OCI-LY7 (cell line): Measurements from ENCODE around the gene TSPAN1. TPM values are rescaled to one million over a fixed set of nuclear protein-coding genes. Genes with fewer than 3 reads are reported as not detected.
"Not testable (repeated sequence)": the region's sequence is repeated elsewhere in the genome, so short reads cannot be mapped to it uniquely, and the experiment has no call there.

Experiments used
- BruUV-seq: library from RNA; stranded (reverse); fragments of 400-500 nt; replicated peaks from 2 replicates; lab custom pipeline; 2021; lab: Mats Ljungman, UMichigan
- CTCF ChIA-PET: fragments of 300-600 bp; sonication (Branson Sonifier 250); formaldehyde crosslinking; loops from one replicate; lab custom pipeline; 2022; ENCODE audit warnings: antibody characterized with exemption; ENCODE audit not compliant: unreplicated experiment; lab: Charles Lee
- POLR2A ChIA-PET: fragments of 300-600 bp; sonication (Branson Sonifier 250); formaldehyde crosslinking; loops from one replicate; lab custom pipeline; 2022; ENCODE audit warnings: antibody characterized with exemption; lab: Charles Lee
- DNase-seq: peaks from one replicate; pipeline ENCODE4 v3.0.0-alpha.2; 2015; ENCODE audit warnings: low spot score
- H2AFZ ChIP-seq: fragments of 200-600 bp; sonication (generic), shearing (Covaris generic); 2 replicates; pipeline ENCODE4 v1.6.1; 2014; ENCODE audit warnings: mild to moderate bottlenecking, antibody characterized with exemption, low read length, moderate library complexity
- H3K27ac ChIP-seq: fragments of 200-600 bp; sonication (generic); 2 replicates; pipeline ENCODE4 v1.5.1; 2014; ENCODE audit warnings: mixed run types, low read depth, mild to moderate bottlenecking, moderate library complexity, low read length, inconsistent platforms; ENCODE audit not compliant: poor library complexity, severe bottlenecking
- H3K36me3 ChIP-seq: fragments of 200-600 bp; sonication (generic); 2 replicates; pipeline ENCODE4 v1.6.1; 2014; ENCODE audit warnings: mild to moderate bottlenecking, antibody characterized with exemption, low read length, moderate library complexity, mixed read lengths; ENCODE audit not compliant: insufficient read depth
- H3K4me1 ChIP-seq: fragments of 200-600 bp; sonication (generic); 2 replicates; pipeline ENCODE4 v1.5.1; 2014; ENCODE audit warnings: mild to moderate bottlenecking, low read length; ENCODE audit not compliant: insufficient read depth, poor library complexity, severe bottlenecking
- H3K4me2 ChIP-seq: fragments of 200-600 bp; sonication (generic); 2 replicates; pipeline ENCODE4 v1.6.1; 2014; ENCODE audit warnings: mild to moderate bottlenecking, low read length
- H3K4me3 ChIP-seq: fragments of 200-600 bp; sonication (generic); 2 replicates; pipeline ENCODE4 v1.5.1; 2014; ENCODE audit warnings: mild to moderate bottlenecking, low read depth, low read length; ENCODE audit not compliant: poor library complexity, severe bottlenecking
- H3K79me2 ChIP-seq: fragments of 200-600 bp; sonication (generic); 2 replicates; pipeline ENCODE4 v1.6.1; 2016; ENCODE audit warnings: low read depth, mild to moderate bottlenecking, low read length, moderate library complexity, mixed read lengths; ENCODE audit not compliant: insufficient read depth
- H3K9me2 ChIP-seq: fragments of 200-600 bp; sonication (generic); 2 replicates; pipeline ENCODE4 v1.6.1; 2016; ENCODE audit warnings: mild to moderate bottlenecking, low read length, mixed read lengths; ENCODE audit not compliant: insufficient read depth
- H3K9me3 ChIP-seq: fragments of 200-600 bp; sonication (generic); 2 replicates; pipeline ENCODE4 v1.6.1; 2014; ENCODE audit warnings: mild to moderate bottlenecking, mixed run types, low read length, mixed read lengths
- H4K20me1 ChIP-seq: fragments of 200-600 bp; sonication (generic); 2 replicates; pipeline ENCODE4 v1.6.1; 2014; ENCODE audit warnings: mild to moderate bottlenecking, antibody characterized with exemption, low read length, moderate library complexity, mixed read lengths; ENCODE audit not compliant: insufficient read depth
- CTCF ChIP-seq: fragments of 200-600 bp; sonication (generic); conservative IDR thresholded peaks from 2 replicates; pipeline ENCODE4 v1.5.1; 2014; ENCODE audit warnings: mild to moderate bottlenecking, antibody characterized with exemption, low read length, moderate library complexity, mixed read lengths
- EZH2phosphoT487 ChIP-seq: fragments of 200-600 bp; sonication (generic); IDR thresholded peaks from 2 replicates; pipeline ENCODE4 v1.6.1; 2018; ENCODE audit warnings: low read depth, borderline replicate concordance, mild to moderate bottlenecking, mixed run types, antibody characterized with exemption, low read length, moderate library complexity, mixed read lengths
- intact Hi-C: fragments of 100-400 bp; cut with micrococcal nuclease; formaldehyde crosslinking; loops from one replicate; pipeline ENCODE4 v1.10.0; 2022; ENCODE audit not compliant: unreplicated experiment
- small RNA-seq: library from RNA; depleted of rRNA; stranded (forward); fragments of <200 nt; gene quantifications from one replicate; pipeline ENCODE3, GENCODE V24; 2014
- total RNA-seq, 2 experiments: library from RNA; depleted of rRNA in 1 of 2; stranded (reverse); fragments of >200 nt in 1 of 2; shearing (Covaris generic) in 1 of 2; gene quantifications; 2 replicates each; pipeline ENCODE4 v1.2.3, GENCODE V29; 2014 to 2022

Gene TSPAN1
- total RNA-seq, 2 experiments from 2014 or later: not detected

DNA sequence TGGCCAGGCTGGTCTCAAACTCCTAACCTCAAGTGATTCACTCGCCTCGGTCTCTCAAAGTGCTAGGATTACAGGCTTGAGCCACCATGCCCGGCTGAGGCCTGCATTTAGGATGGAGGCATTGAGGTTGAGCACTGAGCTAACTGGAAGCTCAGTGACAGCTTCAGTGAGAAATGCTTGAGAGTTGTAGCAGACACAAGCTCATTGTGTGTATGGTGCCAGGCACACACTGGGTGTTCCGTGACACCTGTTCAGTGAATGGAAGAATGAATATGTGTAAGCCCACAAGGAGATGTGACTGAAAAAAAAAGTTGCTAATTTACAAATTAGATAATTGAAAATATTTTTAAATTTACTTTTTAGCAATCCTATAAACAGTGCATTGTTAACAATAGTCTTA, 50.1 kb downstream of the TSPAN1 start:
- intact Hi-C loops: loop anchor here (10.0 kb wide), 1 partner anchor 610 kb away; no protein-coding TSS in a partner anchor
- H3K36me3 ChIP-seq: no peaks in the 10 kb centered on the region
- H3K4me3 ChIP-seq: no peak overlapping the region
- no peak overlapping the region for H3K4me2 ChIP-seq
- H3K9me3 ChIP-seq: no peaks in the 10 kb centered on the region
- no peaks in the 10 kb centered on the region for H4K20me1 ChIP-seq
- TF ChIP-seq EZH2phosphoT487 (no peak), CTCF (no peak)
- H3K79me2 ChIP-seq: no peaks in the 10 kb centered on the region
- ChIA-PET POLR2A (interaction anchor here (0.6 to 1.6 kb wide), 4 partner anchors 8 to 182 kb away, joined by 3 to 6 read pairs (median 3); no protein-coding TSS in a partner anchor), CTCF (interaction anchor here (0.8 to 1.9 kb wide), 3 partner anchors 20 to 44 kb away, joined by 3 to 10 read pairs (median 7); no protein-coding TSS in a partner anchor)
- H3K9me2 ChIP-seq: no peaks in the 10 kb centered on the region
- no peak for DNase-seq
- peaks cover 18% of the 10 kb centered on the region for H3K4me1 ChIP-seq
- H3K27ac ChIP-seq: no peak overlapping the region
- no peak overlapping the region for H2AFZ ChIP-seq
- BruUV-seq: no TSS peak

GRCh38 chr1:46231231-46231630, 56.3 kb downstream of the TSPAN1 start:
- H3K4me1 ChIP-seq, H3K9me2 ChIP-seq, CTCF ChIA-PET, H2AFZ ChIP-seq, intact Hi-C loops, H4K20me1 ChIP-seq, BruUV-seq, H3K27ac ChIP-seq, DNase-seq, H3K79me2 ChIP-seq, H3K36me3 ChIP-seq, H3K4me2 ChIP-seq, H3K4me3 ChIP-seq, H3K9me3 ChIP-seq: not testable (repeated sequence)
- POLR2A ChIA-PET: interaction anchor here (0.8 to 1.3 kb wide), 2 partner anchors 12 to 189 kb away, joined by 3 to 4 read pairs; no protein-coding TSS in a partner anchor

Small RNA genes within 50 kb of the gene (small RNA-seq; reads per million reads assigned to genes)
- gene AL672043.1: not detected

Other genes starting within 250 kb of the TSPAN1 start
- gene PIK3R3, start 42.5 kb upstream of the TSPAN1 start, total RNA-seq (2014; rRNA removed; shearing (Covaris generic)): 12.7 and 16.2 TPM in 2 replicates
- 25.8 and 27.0 TPM in 2 replicates for gene PIK3R3, start 42.5 kb upstream of the TSPAN1 start, total RNA-seq (2022)
- gene P3R3URF, start 1.4 kb downstream of the TSPAN1 start, total RNA-seq (2014; rRNA removed; shearing (Covaris generic)): not detected in 2 replicates
- gene P3R3URF, start 1.4 kb downstream of the TSPAN1 start, total RNA-seq (2022): not detected in 2 replicates
- gene POMGNT1, start 23.3 kb downstream of the TSPAN1 start, total RNA-seq (2014; rRNA removed; shearing (Covaris generic)): 26.8 and 37.3 TPM in 2 replicates
- 30.8 and 33.7 TPM in 2 replicates for gene POMGNT1, start 23.3 kb downstream of the TSPAN1 start, total RNA-seq (2022)
- gene LURAP1, start 28.2 kb downstream of the TSPAN1 start, total RNA-seq (2014; rRNA removed; shearing (Covaris generic)): 0.25 and 0.51 TPM in 2 replicates
- 0.17 and 0.20 TPM in 2 replicates for gene LURAP1, start 28.2 kb downstream of the TSPAN1 start, total RNA-seq (2022)
- gene RAD54L, start 72.7 kb downstream of the TSPAN1 start, total RNA-seq (2014; rRNA removed; shearing (Covaris generic)): 53.3 and 62.6 TPM in 2 replicates
- gene RAD54L, start 72.7 kb downstream of the TSPAN1 start, total RNA-seq (2022): 78.5 and 84.6 TPM in 2 replicates
- 24.1 and 36.8 TPM in 2 replicates for gene LRRC41, start 128.5 kb downstream of the TSPAN1 start, total RNA-seq (2014; rRNA removed; shearing (Covaris generic))
- 43.7 and 48.8 TPM in 2 replicates for gene LRRC41, start 128.5 kb downstream of the TSPAN1 start, total RNA-seq (2022)
- 693 and 1,106 TPM in 2 replicates for gene UQCRH, start 128.6 kb downstream of the TSPAN1 start, total RNA-seq (2014; rRNA removed; shearing (Covaris generic))
- 450 and 489 TPM in 2 replicates for gene UQCRH, start 128.6 kb downstream of the TSPAN1 start, total RNA-seq (2022)
- 13.2 and 26.6 TPM in 2 replicates for gene NSUN4, start 165.7 kb downstream of the TSPAN1 start, total RNA-seq (2014; rRNA removed; shearing (Covaris generic))
- 29.8 and 33.5 TPM in 2 replicates for gene NSUN4, start 165.7 kb downstream of the TSPAN1 start, total RNA-seq (2022)
- 20.1 and 25.4 TPM in 2 replicates for gene FAAH, start 219.2 kb downstream of the TSPAN1 start, total RNA-seq (2014; rRNA removed; shearing (Covaris generic))
- 21.9 and 24.8 TPM in 2 replicates for gene FAAH, start 219.2 kb downstream of the TSPAN1 start, total RNA-seq (2022)